HG02798 (cell line): ENCODE data around the gene GALNT7.
"Not testable (repeated sequence)": the region's sequence is repeated elsewhere in the genome, so short reads cannot be mapped to it uniquely, and the experiment has no call there.

ENCODE experiments used
- ATAC-seq: cut with Tn5 transposase; IDR thresholded peaks from one replicate; pipeline ENCODE4 v1.9.1; 2021; ENCODE audit warnings: mild to moderate bottlenecking; ENCODE audit not compliant: unreplicated experiment, poor library complexity

GALNT7 gene

GRCh38 chr4:173165706-173166105, 2.9 kb upstream of the GALNT7 start:
- no peak for ATAC-seq

GRCh38 chr4:173166491-173166890, 2.1 kb upstream of the GALNT7 start:
- no peak for ATAC-seq

- no peak for ATAC-seq
Observed at GRCh38 chr4:173167758-173168395, 734 bp upstream of the GALNT7 start.

- no peak for ATAC-seq
Observed at GRCh38 chr4:173169178-173169427, 492 bp downstream of the GALNT7 start.

- peak; percentile 69 for ATAC-seq
Observed at GRCh38 chr4:173169428-173170181, 994 bp downstream of the GALNT7 start.

- ATAC-seq, result no peak
Observed at GRCh38 chr4:173170182-173170778, 1.7 kb downstream of the GALNT7 start.

- ATAC-seq, result no peak
Observed at GRCh38 chr4:173171098-173171497, 2.5 kb downstream of the GALNT7 start.

- no peak for ATAC-seq
Observed at GRCh38 chr4:173171987-173172386, 3.4 kb downstream of the GALNT7 start.

- ATAC-seq, result no peak
Observed at GRCh38 chr4:173174184-173174583, 5.6 kb downstream of the GALNT7 start.

GRCh38 chr4:173174594-173175012, 6.0 kb downstream of the GALNT7 start:
- no peak for ATAC-seq

- ATAC-seq, result no peak
Observed at GRCh38 chr4:173176010-173176409, 7.4 kb downstream of the GALNT7 start.

GRCh38 chr4:173177232-173177631, 8.6 kb downstream of the GALNT7 start:
- no peak for ATAC-seq

GRCh38 chr4:173178144-173178543, 9.5 kb downstream of the GALNT7 start:
- ATAC-seq, result no peak

GRCh38 chr4:173181848-173182247, 13.2 kb downstream of the GALNT7 start:
- ATAC-seq, result peak; percentile 53

GRCh38 chr4:173182403-173182802, 13.8 kb downstream of the GALNT7 start:
- no peak for ATAC-seq

GRCh38 chr4:173183659-173184247, 15.1 kb downstream of the GALNT7 start:
- ATAC-seq, result not testable (repeated sequence)

- no peak for ATAC-seq
Observed at GRCh38 chr4:173185847-173186510, 17.4 kb downstream of the GALNT7 start.

- ATAC-seq, result no peak
Observed at GRCh38 chr4:173187732-173188131, 19.1 kb downstream of the GALNT7 start.

GRCh38 chr4:173188648-173189047, 20.0 kb downstream of the GALNT7 start:
- ATAC-seq, result no peak

GRCh38 chr4:173189117-173189693, 20.6 kb downstream of the GALNT7 start:
- ATAC-seq, result no peak
